PC-9 (cell line): ENCODE data around the gene FPR1.

ENCODE experiments used
- CTCF ChIP-seq: fragments of 200-600 bp; sonication (generic); conservative IDR thresholded peaks from 2 replicates; pipeline ENCODE4 v1.6.1; 2017; ENCODE audit warnings: mixed run types, antibody characterized with exemption, mild to moderate bottlenecking, moderate library complexity
- EZH2 ChIP-seq: fragments of 200-600 bp; sonication (generic); IDR thresholded peaks from 2 replicates; pipeline ENCODE4 v1.8.0; 2017; ENCODE audit warnings: antibody characterized with exemption, low read depth

GRCh38 chr19:51754109-51754508, 2.4 kb upstream of the FPR1 start:
- no peak for TF ChIP-seq CTCF
- no peak for TF ChIP-seq EZH2
